GM23338 (cell line): ENCODE results near the gene KIF3B. TPM values are rescaled to one million over a fixed set of nuclear protein-coding genes. Genes with fewer than 3 reads are reported as not detected.
"Not testable (repeated sequence)": the region's sequence is repeated elsewhere in the genome, so short reads cannot be mapped to it uniquely, and the experiment has no call there.

Source experiments
- ATAC-seq: fragments of 200-7000 bp; cut with Tn5 transposase; 3 replicates; pipeline ENCODE4 v1.9.1; 2020
- DNase-seq: peaks from one replicate; pipeline ENCODE4 v3.0.0-alpha.2; 2015; ENCODE audit warnings: low spot score
- H2AFZ ChIP-seq: fragments of 200-600 bp; sonication (generic); 2 replicates; pipeline ENCODE4 v1.8.0; 2016; ENCODE audit warnings: antibody characterized with exemption, mild to moderate bottlenecking, moderate library complexity
- H3F3A ChIP-seq: fragments of 200-600 bp; sonication (generic); replicated peaks from 2 replicates; pipeline ENCODE4 v1.8.0; 2017; ENCODE audit warnings: antibody characterized with exemption, mixed run types, low read depth
- H3K27ac ChIP-seq: fragments of 200-600 bp; sonication (generic); 2 replicates; pipeline ENCODE4 v1.6.1; 2016; ENCODE audit warnings: low read depth
- H3K27me3 ChIP-seq: fragments of 200-600 bp; sonication (generic); 2 replicates; pipeline ENCODE4 v1.8.0; 2016; ENCODE audit warnings: mild to moderate bottlenecking, mixed run types, moderate library complexity; ENCODE audit not compliant: insufficient read depth
- H3K36me3 ChIP-seq: fragments of 200-600 bp; sonication (generic); 2 replicates; pipeline ENCODE4 v1.8.0; 2016; ENCODE audit warnings: mild to moderate bottlenecking; ENCODE audit not compliant: insufficient read depth
- H3K4me1 ChIP-seq: fragments of 200-600 bp; sonication (generic); 2 replicates; pipeline ENCODE4 v1.8.0; 2016; ENCODE audit warnings: mild to moderate bottlenecking, moderate library complexity; ENCODE audit not compliant: insufficient read depth
- H3K4me2 ChIP-seq: fragments of 200-600 bp; sonication (generic); 2 replicates; pipeline ENCODE4 v1.7.1; 2017; ENCODE audit warnings: mixed run types
- H3K4me3 ChIP-seq: fragments of 200-600 bp; sonication (generic); 2 replicates; pipeline ENCODE4 v1.6.1; 2016; ENCODE audit warnings: mixed run types
- H3K79me2 ChIP-seq: fragments of 200-600 bp; sonication (generic); replicated peaks from 2 replicates; pipeline ENCODE4 v1.8.0; 2017; ENCODE audit warnings: mild to moderate bottlenecking; ENCODE audit not compliant: insufficient read depth
- H3K9me2 ChIP-seq: fragments of 200-600 bp; sonication (generic); 2 replicates; pipeline ENCODE4 v1.8.0; 2017; ENCODE audit not compliant: insufficient read depth
- H4K20me1 ChIP-seq: fragments of 200-600 bp; sonication (generic); replicated peaks from 2 replicates; pipeline ENCODE4 v1.8.0; 2017; ENCODE audit warnings: mild to moderate bottlenecking; ENCODE audit not compliant: insufficient read depth
- H3K27ac Mint-ChIP-seq: 2 replicates; pipeline ENCODE4 v1.8.0; 2020; ENCODE audit warnings: inconsistent platforms, mild to moderate bottlenecking, moderate library complexity, mixed read lengths
- H3K27me3 Mint-ChIP-seq: 3 replicates; pipeline ENCODE4 v1.8.0; 2022; ENCODE audit warnings: low read depth, mild to moderate bottlenecking, moderate library complexity, mixed read lengths, inconsistent platforms; ENCODE audit not compliant: insufficient read depth, poor library complexity
- H3K36me3 Mint-ChIP-seq: 3 replicates; pipeline ENCODE4 v1.8.0; 2021; ENCODE audit warnings: low read depth, mild to moderate bottlenecking, inconsistent platforms, moderate library complexity, mixed read lengths
- H3K4me1 Mint-ChIP-seq: 3 replicates; pipeline ENCODE4 v1.8.0; 2020; ENCODE audit warnings: mild to moderate bottlenecking, inconsistent platforms, mixed read lengths
- H3K4me3 Mint-ChIP-seq: 3 replicates; pipeline ENCODE4 v1.8.0; 2021; ENCODE audit warnings: moderate library complexity, mild to moderate bottlenecking, inconsistent platforms, mixed read lengths
- H3K9me3 Mint-ChIP-seq: 3 replicates; pipeline ENCODE4 v1.8.0; 2020; ENCODE audit warnings: moderate library complexity, mild to moderate bottlenecking, inconsistent platforms, mixed read lengths
- CREB1 ChIP-seq: fragments of 250-450 bp; sonication (Bioruptor Pico); IDR thresholded peaks from 2 replicates; pipeline ENCODE4 v1.5.0; 2020; ENCODE audit warnings: low read depth, mild to moderate bottlenecking, moderate library complexity
- EZH2phosphoT487 ChIP-seq: fragments of 200-600 bp; sonication (generic); IDR thresholded peaks from one replicate; pipeline ENCODE4 v1.8.1; 2018; ENCODE audit warnings: antibody characterized with exemption; ENCODE audit not compliant: unreplicated experiment
- NANOG ChIP-seq: IDR thresholded peaks from 2 replicates; pipeline ENCODE4 v1.6.1; 2016; ENCODE audit warnings: antibody characterized with exemption, borderline replicate concordance
- ZNF331 ChIP-seq: fragments of 250-450 bp; sonication (Bioruptor Pico); IDR thresholded peaks from 2 replicates; pipeline ENCODE4 v1.5.0; 2020; ENCODE audit warnings: low read depth, mild to moderate bottlenecking, moderate library complexity
- polyA plus RNA-seq: library from polyadenylated mRNA; unstranded; fragments of >200 nt; fragmentation: Nextera tagmentation; extraction: Ambion mirVana; gene quantifications from 2 replicates; pipeline ENCODE4 v1.2.1, GENCODE V29; 2016
- total RNA-seq: library from RNA; depleted of rRNA; stranded (reverse); fragments of >200 nt; shearing (Covaris generic); gene quantifications from 2 replicates; pipeline ENCODE4 v1.2.3, GENCODE V29; 2014
- TF ChIP-seq, protein P1 (sequence below), 2 experiments: fragments of 200-600 bp in 1 of 2; sonication (generic) in 1 of 2; conservative IDR thresholded peaks; 2 replicates each; pipeline versions ENCODE4 v1.5.1 to v1.6.1; 2016 to 2017; ENCODE audit warnings: antibody characterized with exemption in 2 of 2, low read depth in 2 of 2, mild to moderate bottlenecking in 2 of 2, moderate library complexity in 1 of 2

Gene KIF3B
- total and polyA plus RNA-seq, 2 experiments from 2014 or later: 6.1 to 22.8 TPM

DNA sequence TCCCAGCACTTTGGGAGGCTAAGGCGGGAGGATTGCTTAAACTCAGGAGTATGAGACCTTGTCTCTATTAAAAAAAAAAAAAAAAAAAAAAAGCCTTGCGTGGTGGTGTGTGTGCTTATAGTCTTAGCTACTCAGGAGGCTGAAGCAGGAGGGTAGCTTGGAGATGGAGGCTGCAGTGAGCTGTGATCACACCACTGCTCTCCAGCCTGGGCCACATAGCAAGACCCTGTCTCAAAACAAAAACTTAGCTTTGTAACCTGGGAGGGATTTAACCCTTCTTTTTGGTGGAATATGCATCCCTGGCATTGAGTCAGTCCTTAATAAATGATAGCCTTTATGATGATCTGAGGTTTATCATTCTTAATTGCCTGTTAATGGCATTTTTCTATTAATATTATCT lies 93.4 kb downstream of the KIF3B start (continued):
- TF ChIP-seq NANOG (no peak), ZNF331 (no peak), CREB1 (CRISPR knock-in tag) (no peak)
- TF ChIP-seq, protein P1, sequence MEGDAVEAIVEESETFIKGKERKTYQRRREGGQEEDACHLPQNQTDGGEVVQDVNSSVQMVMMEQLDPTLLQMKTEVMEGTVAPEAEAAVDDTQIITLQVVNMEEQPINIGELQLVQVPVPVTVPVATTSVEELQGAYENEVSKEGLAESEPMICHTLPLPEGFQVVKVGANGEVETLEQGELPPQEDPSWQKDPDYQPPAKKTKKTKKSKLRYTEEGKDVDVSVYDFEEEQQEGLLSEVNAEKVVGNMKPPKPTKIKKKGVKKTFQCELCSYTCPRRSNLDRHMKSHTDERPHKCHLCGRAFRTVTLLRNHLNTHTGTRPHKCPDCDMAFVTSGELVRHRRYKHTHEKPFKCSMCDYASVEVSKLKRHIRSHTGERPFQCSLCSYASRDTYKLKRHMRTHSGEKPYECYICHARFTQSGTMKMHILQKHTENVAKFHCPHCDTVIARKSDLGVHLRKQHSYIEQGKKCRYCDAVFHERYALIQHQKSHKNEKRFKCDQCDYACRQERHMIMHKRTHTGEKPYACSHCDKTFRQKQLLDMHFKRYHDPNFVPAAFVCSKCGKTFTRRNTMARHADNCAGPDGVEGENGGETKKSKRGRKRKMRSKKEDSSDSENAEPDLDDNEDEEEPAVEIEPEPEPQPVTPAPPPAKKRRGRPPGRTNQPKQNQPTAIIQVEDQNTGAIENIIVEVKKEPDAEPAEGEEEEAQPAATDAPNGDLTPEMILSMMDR (conservative IDR thresholded peaks at IDR 0.05; ENCODE audit: low read depth in 2 of 2): no peak

DNA sequence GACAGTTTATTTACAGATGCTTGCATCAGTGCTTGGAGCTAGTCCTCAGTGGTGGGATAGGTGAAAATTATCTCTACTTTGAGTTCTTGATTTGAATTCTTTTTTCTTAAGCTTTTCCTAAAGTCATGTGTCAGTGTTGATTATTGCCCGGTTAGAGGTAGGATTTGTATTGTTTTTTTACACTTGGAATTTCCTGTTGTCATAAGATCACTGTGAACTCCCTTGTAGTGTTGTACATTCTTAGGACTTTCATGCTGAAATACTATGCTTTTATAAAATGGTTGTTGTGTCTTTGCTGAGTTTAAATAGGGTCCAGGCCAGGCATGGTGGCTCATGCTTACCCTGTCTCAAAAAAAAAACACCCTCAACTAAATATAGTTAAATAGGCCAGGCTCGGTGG lies 101.0 kb downstream of the KIF3B start:
- no peak overlapping the region for H2AFZ ChIP-seq
- H3K4me1 ChIP-seq: no peaks in the 10 kb centered on the region
- H3K36me3 ChIP-seq: no peaks in the 10 kb centered on the region
- Mint-ChIP-seq H3K9me3 (no peaks in the 10 kb centered on the region), H3K27ac (no peak overlapping the region), H3K4me1 (no peaks in the 10 kb centered on the region), H3K36me3 (no peaks in the 10 kb centered on the region), H3K4me3 (no peak overlapping the region), H3K27me3 (peaks cover 2% of the 10 kb centered on the region)
- no peaks in the 10 kb centered on the region; the same call in 1 of the 2 replicates for H3F3A ChIP-seq
- H3K27ac ChIP-seq: no peak overlapping the region
- no peak overlapping the region for H3K4me3 ChIP-seq
- no peaks in the 10 kb centered on the region for H3K9me2 ChIP-seq
- H4K20me1 ChIP-seq: peaks cover 56% of the 10 kb centered on the region
- no peaks in the 10 kb centered on the region for H3K27me3 ChIP-seq
- TF ChIP-seq, protein P1 (conservative IDR thresholded peaks at IDR 0.05; ENCODE audit: low read depth in 2 of 2): no peak
- no peak for DNase-seq
- H3K4me2 ChIP-seq: no peak overlapping the region
- H3K79me2 ChIP-seq: peaks cover 2% of the 10 kb centered on the region; the same call in 1 of the 2 replicates
- no peak for ATAC-seq

DNA sequence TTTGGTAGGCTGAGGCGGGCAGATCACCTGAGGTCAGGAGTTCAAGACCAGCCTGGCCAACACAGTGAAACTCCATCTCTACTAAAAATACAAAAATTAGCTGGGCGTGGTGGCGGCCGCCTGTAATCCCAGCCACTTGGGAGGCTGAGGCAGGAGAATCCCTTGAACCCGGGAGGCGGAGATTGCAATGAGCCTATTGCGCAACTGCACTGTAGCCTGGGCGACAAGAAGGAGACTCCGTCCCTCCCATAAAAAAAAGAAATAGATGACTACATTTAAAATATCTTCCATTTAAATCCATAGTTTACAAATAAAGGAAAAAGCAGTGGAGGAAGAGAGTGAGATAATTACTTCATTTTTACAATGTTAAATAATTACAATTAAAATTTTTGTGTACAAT lies 102.6 kb downstream of the KIF3B start:
- not testable (repeated sequence) for H3K9me3 Mint-ChIP-seq, H3K27ac Mint-ChIP-seq, H3K36me3 Mint-ChIP-seq, H3K27me3 Mint-ChIP-seq, H3K9me2 ChIP-seq, H3K4me3 Mint-ChIP-seq, H3K4me1 ChIP-seq, H3K79me2 ChIP-seq, ATAC-seq, H3F3A ChIP-seq, H3K4me2 ChIP-seq, H3K27me3 ChIP-seq, DNase-seq, H2AFZ ChIP-seq, H3K27ac ChIP-seq, H3K36me3 ChIP-seq, H3K4me3 ChIP-seq, H3K4me1 Mint-ChIP-seq
- peaks cover 55% of the 10 kb centered on the region for H4K20me1 ChIP-seq

DNA sequence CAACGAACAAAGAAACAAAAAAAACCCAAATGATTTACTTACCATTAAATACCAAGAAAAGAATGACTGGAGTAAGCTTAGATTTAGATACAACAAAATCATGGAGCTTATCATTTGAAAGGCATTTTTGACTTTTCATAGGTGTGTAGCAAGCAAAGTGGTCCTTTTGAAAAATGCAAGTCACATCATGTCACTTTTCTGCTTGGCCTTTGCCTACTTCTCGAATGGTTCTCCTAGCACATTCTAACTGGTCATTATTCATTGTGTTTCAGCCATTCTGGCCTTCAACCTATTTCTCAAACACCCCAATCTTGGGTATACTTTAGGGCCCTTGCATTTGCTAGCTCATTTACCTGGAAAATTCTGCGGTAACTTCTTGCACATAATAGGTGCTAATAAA lies 103.3 kb downstream of the KIF3B start:
- Histone ChIP-seq H3K27ac (no peak overlapping the region), H3K4me1 (no peaks in the 10 kb centered on the region), H3F3A (no peaks in the 10 kb centered on the region), H2AFZ (no peak overlapping the region), H3K4me2 (no peak overlapping the region), H3K79me2 (peaks cover 5% of the 10 kb centered on the region; the same call in 1 of the 2 replicates), H3K9me2 (no peaks in the 10 kb centered on the region), H3K4me3 (no peak overlapping the region), H4K20me1 (peaks cover 53% of the 10 kb centered on the region), H3K36me3 (no peaks in the 10 kb centered on the region), H3K27me3 (no peaks in the 10 kb centered on the region)
- no peak overlapping the region for H3K27ac Mint-ChIP-seq
- H3K36me3 Mint-ChIP-seq: no peaks in the 10 kb centered on the region
- ATAC-seq (no peak), DNase-seq (no peak)
- H3K4me1 Mint-ChIP-seq: no peaks in the 10 kb centered on the region
- H3K4me3 Mint-ChIP-seq: no peak overlapping the region
- TF ChIP-seq NANOG (no peak), EZH2phosphoT487 (no peak)
- H3K27me3 Mint-ChIP-seq: peaks cover 2% of the 10 kb centered on the region
- no peaks in the 10 kb centered on the region for H3K9me3 Mint-ChIP-seq
